Measurements from ENCODE around the gene KCNK6. TPM values are rescaled to one million over a fixed set of nuclear protein-coding genes. Genes with fewer than 3 reads are reported as not detected.
A peak's percentile ranks its signal among the peaks of the same experiment; 100 is the strongest.

The KCNK6 gene
- total RNA-seq, 1 experiment from 2014 or later: 6.5 TPM

DNA sequence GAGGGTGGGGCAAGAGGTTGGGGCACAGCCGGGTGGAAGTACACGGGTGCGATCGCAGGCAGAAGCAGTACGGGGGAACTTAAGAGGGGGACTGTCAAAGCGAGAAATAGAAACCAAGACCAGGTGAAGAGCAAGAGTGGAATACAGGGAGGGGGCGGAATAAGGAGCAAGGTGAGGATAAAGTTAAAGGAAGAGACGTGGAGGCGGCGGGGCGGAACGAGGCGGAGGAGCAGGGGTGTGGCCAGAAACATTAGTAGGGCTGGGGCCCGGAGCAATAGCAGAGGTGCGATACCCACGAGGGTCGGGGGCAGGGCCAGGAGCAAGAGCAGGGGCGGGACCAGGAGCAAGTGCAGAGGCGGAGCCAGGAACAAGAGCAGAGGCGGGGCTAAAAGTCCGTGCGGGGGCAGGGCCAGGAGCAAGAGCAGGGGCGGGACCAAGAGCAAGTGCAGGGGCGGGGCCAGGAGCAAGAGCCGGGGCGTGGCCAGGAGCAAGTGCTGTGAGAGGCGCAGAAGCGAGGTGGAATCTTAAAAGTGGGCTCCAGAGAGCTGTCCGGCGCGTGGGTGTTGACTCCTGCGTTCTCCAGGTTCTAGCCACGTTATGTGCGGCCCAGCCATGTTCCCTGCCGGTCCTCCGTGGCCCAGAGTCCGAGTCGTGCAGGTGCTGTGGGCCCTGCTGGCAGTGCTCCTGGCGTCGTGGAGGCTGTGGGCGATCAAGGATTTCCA is 17.2 kb downstream of the KCNK6 start:
- Histone ChIP-seq H3K18ac (ENCODE audit: insufficient read length, low read depth, low read length) (no peak overlapping the region), H4K8ac (replicated peaks; ENCODE audit: insufficient read length, low read depth, low read length) (no peak overlapping the region), H2BK120ac (ENCODE audit: low read depth, low read length, poor library complexity, severe bottlenecking) (no peak overlapping the region), H3K79me2 (ENCODE audit: insufficient read depth, low read length) (no peaks in the 10 kb centered on the region), H3K56ac (ENCODE audit: insufficient read length, low read depth, low read length) (no peak overlapping the region), H2BK5ac (ENCODE audit: insufficient read length, low read length) (no peak overlapping the region), H2BK15ac (ENCODE audit: low read depth, low read length) (no peak overlapping the region), H4K20me1 (ENCODE audit: control insufficient read depth, insufficient read depth, insufficient read length) (no peaks in the 10 kb centered on the region), H2AK5ac (ENCODE audit: insufficient read length, low read length) (no peak overlapping the region), H3K27me3 (ENCODE audit: insufficient read depth, low read length) (no peaks in the 10 kb centered on the region), H3K23ac (ENCODE audit: insufficient read length, low read depth, low read length) (no peak overlapping the region), H3K4ac (ENCODE audit: low read depth, low read length) (no peak overlapping the region), H3K27ac (ENCODE audit: insufficient read length, low read depth, low read length) (no peak overlapping the region), H3K4me2 (ENCODE audit: insufficient read depth, insufficient read length, low read length) (peak overlapping the region; percentile 97), H2BK20ac (ENCODE audit: low read depth, low read length, poor library complexity, severe bottlenecking) (no peak overlapping the region), H2BK12ac (ENCODE audit: insufficient read length, low read depth, low read length) (no peak overlapping the region), H3K4me1 (ENCODE audit: insufficient read depth, low read length) (peaks cover 3% of the 10 kb centered on the region; the same call in 1 of the 2 replicates), H2AFZ (ENCODE audit: low read length) (peak overlapping the region; percentile 22), H3K14ac (ENCODE audit: insufficient read depth, low read length) (no peak overlapping the region), H3K79me1 (ENCODE audit: insufficient read depth, low read depth, low read length, poor library complexity, severe bottlenecking) (no peaks in the 10 kb centered on the region), H3T11ph (ENCODE audit: low read length) (no peak overlapping the region), H3K9ac (ENCODE audit: extremely low read depth, insufficient read length, low read length) (peak overlapping the region; percentile 34), H3K23me2 (ENCODE audit: insufficient read length, low read depth, low read length, poor library complexity, severe bottlenecking) (peaks cover 13% of the 10 kb centered on the region), H4K5ac (ENCODE audit: insufficient read length, low read depth, low read length) (no peak overlapping the region), H3K9me3 (ENCODE audit: control insufficient read depth, low read depth, low read length) (no peaks in the 10 kb centered on the region), H4K91ac (ENCODE audit: insufficient read length, low read depth, low read length) (no peak overlapping the region)
- Mint-ChIP-seq H3K4me3 (peak overlapping the region; percentile 87 to 96), H3K4me1 (peaks cover 12 to 14% of the 10 kb centered on the region in 2 experiments), H3K36me3 (ENCODE audit: insufficient read depth in 1 of 3, low read depth in 3 of 3) (no peaks in the 10 kb centered on the region; a peak in 1 of 7 replicates), H3K9me3 (no peaks in the 10 kb centered on the region), H3K27ac (peak overlapping the region; percentile 72 to 92 (median 88); a peak in 6 of 7 replicates), H3K27me3 (ENCODE audit: low read depth) (no peaks in the 10 kb centered on the region; the same call in none of the 2 replicates)
- WGBS (ENCODE audit: extremely low coverage, insufficient read length, low lambda C conversion rate): no CpG with 5 or more reads among the region's 41 CpGs
- no peak for TF ChIP-seq CTCF (conservative IDR thresholded peaks at IDR 0.05)
- peak; percentile 97 for DNase-seq

All from H9 (cell line).